HFFc6 (cell line): ENCODE measurements around the gene DHX35. TPM values are rescaled to one million over a fixed set of nuclear protein-coding genes. Genes with fewer than 3 reads are reported as not detected.

Source experiments
- DNase-seq: peaks from one replicate; pipeline ENCODE4 v3.0.0-alpha.2; 2018
- H3K27ac Mint-ChIP-seq: 2 replicates; pipeline ENCODE4 v1.8.0; 2020; ENCODE audit warnings: mild to moderate bottlenecking, mixed read lengths
- H3K27me3 Mint-ChIP-seq: 2 replicates; pipeline ENCODE4 v1.8.0; 2021; ENCODE audit warnings: mild to moderate bottlenecking, moderate library complexity, mixed read lengths; ENCODE audit not compliant: insufficient read depth
- H3K36me3 Mint-ChIP-seq: 2 replicates; pipeline ENCODE4 v1.8.0; 2021; ENCODE audit warnings: low read depth, mixed read lengths
- H3K4me1 Mint-ChIP-seq: 2 replicates; pipeline ENCODE4 v1.8.0; 2020; ENCODE audit warnings: low read depth, mixed read lengths
- H3K4me3 Mint-ChIP-seq: 2 replicates; pipeline ENCODE4 v1.8.0; 2020; ENCODE audit warnings: mild to moderate bottlenecking, moderate library complexity, mixed read lengths
- H3K9me3 Mint-ChIP-seq: 2 replicates; pipeline ENCODE4 v1.8.0; 2020; ENCODE audit warnings: mild to moderate bottlenecking, mixed read lengths
- total RNA-seq, 6 experiments: library from RNA; stranded (reverse); fragmentation: NEBNext Ultra II Directional; extraction: Animal tissue kit (Norgen Biotek cat#: 25700); gene quantifications; 2 replicates in 1 of 6; 3 replicates in 5 of 6; pipeline ENCODE4 v1.2.3, GENCODE V29; 2021
- TF ChIP-seq, protein P1 (sequence below): fragments of 200-600 bp; sonication (generic); IDR thresholded peaks from 2 replicates; pipeline ENCODE4 v1.5.0; 2021; ENCODE audit warnings: antibody characterized with exemption, mild to moderate bottlenecking

Gene DHX35
- total RNA-seq, 6 experiments from 2014 or later = 5.7 to 7.6 (median 6.8) TPM

DNA sequence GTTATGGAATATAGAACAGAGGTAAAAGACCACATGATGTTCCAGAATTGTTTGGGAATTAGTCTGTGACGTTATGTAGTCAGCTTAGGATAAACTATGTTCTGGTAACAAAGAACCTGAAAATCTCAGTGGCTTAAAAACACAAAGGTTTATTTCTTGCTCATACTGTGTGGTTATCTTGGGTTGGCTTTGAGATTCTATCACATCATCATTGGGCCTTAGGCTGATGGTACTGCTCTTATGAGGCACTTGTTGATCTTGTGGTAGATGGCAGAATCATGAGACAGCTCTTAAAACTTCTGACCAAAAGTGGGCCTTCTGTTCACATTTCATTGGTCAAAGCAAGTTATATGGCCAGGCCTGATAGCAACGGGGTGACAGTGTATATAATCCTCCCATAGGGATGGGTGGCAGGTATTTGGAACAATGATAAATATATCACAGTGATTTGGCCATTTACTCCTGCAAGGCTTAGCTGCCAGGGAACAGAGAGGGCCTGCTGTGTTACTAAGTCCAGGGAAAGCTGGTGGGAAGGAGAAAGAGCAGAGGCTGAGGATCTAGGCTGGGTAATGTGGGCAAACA, 13.5 kb downstream of the DHX35 start:
- H3K9me3 Mint-ChIP-seq = no peaks in the 10 kb centered on the region
- DNase-seq = peak; percentile 80
- peaks cover 2% of the 10 kb centered on the region; the same call in 1 of the 2 replicates for H3K27me3 Mint-ChIP-seq
- TF ChIP-seq, protein P1, sequence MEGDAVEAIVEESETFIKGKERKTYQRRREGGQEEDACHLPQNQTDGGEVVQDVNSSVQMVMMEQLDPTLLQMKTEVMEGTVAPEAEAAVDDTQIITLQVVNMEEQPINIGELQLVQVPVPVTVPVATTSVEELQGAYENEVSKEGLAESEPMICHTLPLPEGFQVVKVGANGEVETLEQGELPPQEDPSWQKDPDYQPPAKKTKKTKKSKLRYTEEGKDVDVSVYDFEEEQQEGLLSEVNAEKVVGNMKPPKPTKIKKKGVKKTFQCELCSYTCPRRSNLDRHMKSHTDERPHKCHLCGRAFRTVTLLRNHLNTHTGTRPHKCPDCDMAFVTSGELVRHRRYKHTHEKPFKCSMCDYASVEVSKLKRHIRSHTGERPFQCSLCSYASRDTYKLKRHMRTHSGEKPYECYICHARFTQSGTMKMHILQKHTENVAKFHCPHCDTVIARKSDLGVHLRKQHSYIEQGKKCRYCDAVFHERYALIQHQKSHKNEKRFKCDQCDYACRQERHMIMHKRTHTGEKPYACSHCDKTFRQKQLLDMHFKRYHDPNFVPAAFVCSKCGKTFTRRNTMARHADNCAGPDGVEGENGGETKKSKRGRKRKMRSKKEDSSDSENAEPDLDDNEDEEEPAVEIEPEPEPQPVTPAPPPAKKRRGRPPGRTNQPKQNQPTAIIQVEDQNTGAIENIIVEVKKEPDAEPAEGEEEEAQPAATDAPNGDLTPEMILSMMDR = no peak
- peaks cover 27% of the 10 kb centered on the region for H3K36me3 Mint-ChIP-seq
- H3K4me1 Mint-ChIP-seq = peaks cover 9% of the 10 kb centered on the region
- H3K4me3 Mint-ChIP-seq = no peak overlapping the region
- H3K27ac Mint-ChIP-seq = no peak overlapping the region; the same call in 1 of the 2 replicates

DNA sequence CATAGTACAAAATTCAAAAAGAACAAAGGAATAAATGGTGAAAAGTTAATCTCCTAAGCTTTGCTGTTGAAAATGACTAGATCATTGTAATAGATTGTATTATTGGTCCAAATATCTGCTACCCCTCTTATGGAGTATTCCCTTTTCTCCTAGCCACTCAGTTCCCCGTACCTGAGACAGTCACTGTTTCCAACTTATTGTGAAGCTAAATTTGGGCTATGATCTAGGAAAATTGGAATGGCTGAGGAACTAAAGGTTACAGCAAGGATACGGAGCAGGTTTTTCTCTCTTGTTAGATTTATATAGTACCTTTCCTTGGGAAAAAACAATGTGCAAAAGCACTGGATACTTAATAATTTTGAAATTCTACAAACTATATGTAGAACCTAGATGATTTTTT, 17.3 kb downstream of the DHX35 start:
- peaks cover 7% of the 10 kb centered on the region for H3K36me3 Mint-ChIP-seq
- no peaks in the 10 kb centered on the region for H3K27me3 Mint-ChIP-seq
- no peak overlapping the region for H3K4me3 Mint-ChIP-seq

DNA sequence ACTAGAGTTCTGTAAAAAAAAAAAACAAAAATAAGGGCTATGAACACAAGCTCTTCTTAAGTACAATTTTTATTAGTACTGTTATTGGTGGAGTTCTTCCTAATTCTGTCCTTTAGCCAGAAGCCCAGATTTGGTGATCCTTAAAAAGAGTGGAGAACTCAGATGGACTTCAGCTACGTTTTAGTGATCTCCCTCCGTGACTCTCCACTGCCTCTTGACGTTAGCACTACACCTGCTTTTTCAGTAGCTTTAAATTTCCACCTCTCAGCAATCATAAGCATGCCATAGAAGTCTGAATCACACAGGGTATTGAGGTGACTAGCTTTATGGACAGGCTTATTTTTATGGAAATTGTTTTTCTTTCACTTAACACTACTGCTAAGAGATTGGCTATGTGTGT, 17.7 kb downstream of the DHX35 start:
- Mint-ChIP-seq H3K36me3 (peaks cover 3% of the 10 kb centered on the region), H3K27ac (no peak overlapping the region), H3K9me3 (no peaks in the 10 kb centered on the region), H3K4me1 (peaks cover 20% of the 10 kb centered on the region), H3K4me3 (no peak overlapping the region), H3K27me3 (no peaks in the 10 kb centered on the region)
- no peak for DNase-seq
- TF ChIP-seq, protein P1 = no peak

More for the DNA sequence above, 17.3 kb downstream of the DHX35 start:
- TF ChIP-seq, protein P1 = no peak
- Mint-ChIP-seq H3K9me3 (no peaks in the 10 kb centered on the region), H3K4me1 (peaks cover 16% of the 10 kb centered on the region), H3K27ac (no peak overlapping the region)
- DNase-seq = no peak

DNA sequence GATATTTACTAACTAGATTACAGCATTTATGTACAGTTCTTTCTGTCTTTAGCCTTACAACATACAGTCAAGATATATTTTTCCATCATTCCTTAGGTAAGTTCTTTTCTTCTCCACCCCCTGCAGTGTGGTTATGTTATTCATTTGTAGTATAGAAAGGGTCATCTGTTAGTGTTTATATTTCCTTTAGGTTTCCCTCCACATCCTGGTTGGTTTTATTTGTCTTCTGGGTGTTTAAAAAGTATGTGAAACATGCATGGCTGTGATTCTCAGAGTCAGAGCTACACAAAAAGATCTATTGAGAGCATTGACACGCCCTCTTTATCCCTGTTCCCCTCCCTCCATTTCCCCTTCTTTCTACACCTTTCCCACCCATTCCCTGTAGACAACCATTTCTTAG, 20.1 kb downstream of the DHX35 start:
- DNase-seq = no peak
- TF ChIP-seq, protein P1 = no peak
- Mint-ChIP-seq H3K36me3 (no peaks in the 10 kb centered on the region), H3K9me3 (no peaks in the 10 kb centered on the region), H3K27me3 (no peaks in the 10 kb centered on the region; the same call in 1 of the 2 replicates), H3K4me1 (peaks cover 39% of the 10 kb centered on the region), H3K4me3 (peak overlapping the region; percentile 11; the same call in 1 of the 2 replicates), H3K27ac (peak overlapping the region; percentile 34)

DNA sequence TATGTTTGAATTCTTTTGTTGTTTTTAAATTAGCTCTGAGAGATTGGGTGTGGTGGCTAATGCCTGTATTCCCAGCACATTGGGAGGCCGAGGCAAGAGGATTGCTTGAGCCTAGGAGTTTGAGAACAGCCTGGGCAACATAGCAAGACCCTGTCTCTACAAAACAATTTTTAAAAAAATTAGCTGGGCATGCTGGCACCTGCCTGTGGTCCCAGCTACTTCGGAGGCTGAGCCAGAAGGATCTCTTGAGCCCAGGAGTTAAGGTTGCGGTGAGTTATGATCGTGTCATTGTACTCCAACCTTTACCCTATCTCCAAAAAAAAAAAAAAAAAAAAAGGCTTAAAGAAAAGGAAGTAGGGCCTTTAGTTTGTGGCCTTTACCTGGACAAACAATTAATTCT, 22.9 kb downstream of the DHX35 start:
- peaks cover 39% of the 10 kb centered on the region for H3K4me1 Mint-ChIP-seq

More for the DNA sequence above, 22.9 kb downstream of the DHX35 start:
- H3K9me3 Mint-ChIP-seq = no peaks in the 10 kb centered on the region
- no peak for DNase-seq
- H3K36me3 Mint-ChIP-seq = peaks cover 19% of the 10 kb centered on the region
- peak overlapping the region; percentile 64 for H3K4me3 Mint-ChIP-seq
- TF ChIP-seq, protein P1 = no peak
- H3K27me3 Mint-ChIP-seq = no peaks in the 10 kb centered on the region; the same call in 1 of the 2 replicates
- peak overlapping the region; percentile 76 for H3K27ac Mint-ChIP-seq
